ENCODE data around the gene ADAM33. TPM values are rescaled to one million over a fixed set of nuclear protein-coding genes. Genes with fewer than 3 reads are reported as not detected.

ADAM33 gene
- total RNA-seq, 1 donor from 2014 or later, result 7.0 TPM

GRCh38 chr20:3705491-3705969 lies 23.7 kb upstream of the ADAM33 start:
- no peaks in the 10 kb centered on the region for H3F3A ChIP-seq (ENCODE audit: low read depth)
- no peaks in the 10 kb centered on the region for H4K20me1 ChIP-seq (ENCODE audit: low read depth)
- no peaks in the 10 kb centered on the region for H3K9me3 ChIP-seq (ENCODE audit: low read depth)
- Mint-ChIP-seq H3K36me3 (no peaks in the 10 kb centered on the region), H3K27ac (no peak overlapping the region), H3K4me1 (no peaks in the 10 kb centered on the region), H3K9me3 (no peaks in the 10 kb centered on the region), H3K27me3 (ENCODE audit: insufficient read depth, low read depth) (peaks cover 2% of the 10 kb centered on the region), H3K4me3 (no peak overlapping the region)
- no peak overlapping the region for H3K27ac ChIP-seq
- no peak overlapping the region for H3K4me3 ChIP-seq
- H3K9ac ChIP-seq, result no peak overlapping the region
- no peaks in the 10 kb centered on the region for H3K79me2 ChIP-seq (ENCODE audit: low read depth)
- H3K36me3 ChIP-seq, result no peaks in the 10 kb centered on the region
- DNase-seq (ENCODE audit: low spot score), result no peak
- no peaks in the 10 kb centered on the region for H3K4me1 ChIP-seq
- H3K27me3 ChIP-seq, result no peaks in the 10 kb centered on the region
- TF ChIP-seq EZH2phosphoT487 (IDR thresholded peaks at IDR 0.05) (no peak), EZH2 (IDR thresholded peaks at IDR 0.05) (no peak), CTCF (IDR thresholded peaks at IDR 0.05) (no peak)
- no peak overlapping the region for H3K4me2 ChIP-seq
- H2AFZ ChIP-seq (replicated peaks), result no peak overlapping the region

GRCh38 chr20:3704087-3704486 lies 22.3 kb upstream of the ADAM33 start:
- H2AFZ ChIP-seq (replicated peaks), result no peak overlapping the region
- DNase-seq (ENCODE audit: low spot score), result no peak
- no peak overlapping the region for H3K27ac Mint-ChIP-seq

GRCh38 chr20:3702611-3703391 lies 21.0 kb upstream of the ADAM33 start:
- H3K79me2 ChIP-seq (ENCODE audit: low read depth), result no peaks in the 10 kb centered on the region
- Mint-ChIP-seq H3K27me3 (ENCODE audit: insufficient read depth, low read depth) (peaks cover 2% of the 10 kb centered on the region), H3K4me3 (no peak overlapping the region), H3K36me3 (no peaks in the 10 kb centered on the region), H3K27ac (no peak overlapping the region), H3K9me3 (no peaks in the 10 kb centered on the region), H3K4me1 (no peaks in the 10 kb centered on the region)
- H3K9me3 ChIP-seq (ENCODE audit: low read depth), result no peaks in the 10 kb centered on the region
- no peaks in the 10 kb centered on the region for H3K27me3 ChIP-seq
- no peaks in the 10 kb centered on the region for H3F3A ChIP-seq (ENCODE audit: low read depth)
- H3K4me2 ChIP-seq, result no peak overlapping the region
- no peaks in the 10 kb centered on the region for H3K4me1 ChIP-seq
- H3K27ac ChIP-seq, result no peak overlapping the region
- no peak for DNase-seq (ENCODE audit: low spot score)
- no peaks in the 10 kb centered on the region for H4K20me1 ChIP-seq (ENCODE audit: low read depth)
- no peak overlapping the region for H2AFZ ChIP-seq (replicated peaks)
- TF ChIP-seq EZH2phosphoT487 (IDR thresholded peaks at IDR 0.05), result no peak
- no peak for TF ChIP-seq CTCF (IDR thresholded peaks at IDR 0.05)
- TF ChIP-seq EZH2 (IDR thresholded peaks at IDR 0.05), result no peak
- no peaks in the 10 kb centered on the region for H3K36me3 ChIP-seq
- H3K9ac ChIP-seq, result no peak overlapping the region
- no peak overlapping the region for H3K4me3 ChIP-seq

More at GRCh38 chr20:3704087-3704486, 22.3 kb upstream of the ADAM33 start:
- TF ChIP-seq EZH2phosphoT487 (IDR thresholded peaks at IDR 0.05), result no peak
- TF ChIP-seq EZH2 (IDR thresholded peaks at IDR 0.05), result no peak
- Mint-ChIP-seq H3K9me3 (no peaks in the 10 kb centered on the region), H3K36me3 (no peaks in the 10 kb centered on the region), H3K27me3 (ENCODE audit: insufficient read depth, low read depth) (peaks cover 2% of the 10 kb centered on the region), H3K4me1 (no peaks in the 10 kb centered on the region), H3K4me3 (no peak overlapping the region)
- Histone ChIP-seq H3K36me3 (no peaks in the 10 kb centered on the region), H3K9me3 (ENCODE audit: low read depth) (no peaks in the 10 kb centered on the region), H3F3A (ENCODE audit: low read depth) (no peaks in the 10 kb centered on the region), H4K20me1 (ENCODE audit: low read depth) (no peaks in the 10 kb centered on the region), H3K9ac (no peak overlapping the region), H3K27ac (no peak overlapping the region), H3K4me3 (no peak overlapping the region), H3K4me1 (no peaks in the 10 kb centered on the region), H3K4me2 (no peak overlapping the region), H3K27me3 (no peaks in the 10 kb centered on the region), H3K79me2 (ENCODE audit: low read depth) (no peaks in the 10 kb centered on the region)
